Testis (tissue), 3 donors: ENCODE results near the gene ATL1. TPM values are rescaled to one million over a fixed set of nuclear protein-coding genes. Genes with fewer than 3 reads are reported as not detected.

Source experiments
- DNase-seq: peaks from one replicate; pipeline ENCODE4 v3.0.0-alpha.2; 2019
- H3K27ac ChIP-seq, 2 donors: fragments of 200-600 bp; sonication (generic); one replicate each; pipeline ENCODE4 v1.5.1; 2019
- H3K27me3 ChIP-seq: fragments of 200-600 bp; sonication (generic); one replicate; pipeline ENCODE4 v1.5.1; 2019
- H3K36me3 ChIP-seq: fragments of 200-600 bp; sonication (generic); one replicate; pipeline ENCODE4 v1.5.1; 2017; ENCODE audit warnings: low read depth; ENCODE audit errors: missing control alignments
- H3K4me1 ChIP-seq: fragments of 200-600 bp; sonication (generic); one replicate; pipeline ENCODE4 v1.5.1; 2019
- H3K4me3 ChIP-seq, 2 donors: fragments of 200-600 bp; sonication (generic); one replicate each; pipeline ENCODE4 v1.5.1; 2017 to 2019
- H3K9me3 ChIP-seq: fragments of 200-600 bp; sonication (generic); one replicate; pipeline ENCODE4 v1.5.1; 2017
- CTCF ChIP-seq, 3 experiments: fragments of 450-650 bp in 2 of 3; fragments of 200-600 bp in 1 of 3; sonication (generic) in 1 of 3; IDR thresholded peaks; one replicate each; pipeline ENCODE4 v1.5.1; 2016 to 2019; ENCODE audit warnings: antibody characterized with exemption in 3 of 3, mild to moderate bottlenecking in 2 of 3, moderate library complexity in 1 of 3
- POLR2A ChIP-seq: fragments of 450-650 bp; IDR thresholded peaks from one replicate; pipeline ENCODE4 v1.6.1; 2017; ENCODE audit warnings: antibody characterized with exemption, mild to moderate bottlenecking, moderate library complexity
- WGBS, 2 donors: methylation state at CpG; one replicate each; pipeline ENCODE4 v1.1.5; 2018; 5-methylcytosine and 5-hydroxymethylcytosine counted together
- intact Hi-C: fragments of 100-400 bp; cut with DNase I; formaldehyde crosslinking; loops from one replicate; pipeline ENCODE4 v1.15.1; 2023; ENCODE audit warnings: low total_unique reads
- polyA plus RNA-seq: library from polyadenylated mRNA; stranded (reverse); fragments of 350-450 nt; fragmentation: Illumina TruSeq; extraction: RNeasy Lipid Tissue Mini Kit (QIAGEN cat#74804); gene quantifications from one replicate; pipeline ENCODE4 v1.2.3, GENCODE V29; 2014; ENCODE audit warnings: low read depth, low replicate concordance; ENCODE audit not compliant: insufficient read depth
- total RNA-seq, 2 donors: library from RNA; depleted of rRNA; stranded (reverse); fragments of >200 nt; gene quantifications; one replicate each; pipeline ENCODE4 v1.2.3, GENCODE V29; 2016

Gene ATL1
- total and polyA plus RNA-seq, 3 donors from 2014 or later = 10.0 to 25.1 (median 14.4) TPM

GRCh38 chr14:50569714-50570274, 9.8 kb downstream of the ATL1 start:
- Histone ChIP-seq H3K4me3 (no peak overlapping the region), H3K36me3 (no peaks in the 10 kb centered on the region), H3K27ac (no peak overlapping the region), H3K9me3 (no peaks in the 10 kb centered on the region), H3K27me3 (no peaks in the 10 kb centered on the region), H3K4me1 (no peaks in the 10 kb centered on the region)
- TF ChIP-seq CTCF (IDR thresholded peaks at IDR 0.05) (no peak), POLR2A (no peak)
- intact Hi-C loops = no loop called here
- DNase-seq = no peak

DNA sequence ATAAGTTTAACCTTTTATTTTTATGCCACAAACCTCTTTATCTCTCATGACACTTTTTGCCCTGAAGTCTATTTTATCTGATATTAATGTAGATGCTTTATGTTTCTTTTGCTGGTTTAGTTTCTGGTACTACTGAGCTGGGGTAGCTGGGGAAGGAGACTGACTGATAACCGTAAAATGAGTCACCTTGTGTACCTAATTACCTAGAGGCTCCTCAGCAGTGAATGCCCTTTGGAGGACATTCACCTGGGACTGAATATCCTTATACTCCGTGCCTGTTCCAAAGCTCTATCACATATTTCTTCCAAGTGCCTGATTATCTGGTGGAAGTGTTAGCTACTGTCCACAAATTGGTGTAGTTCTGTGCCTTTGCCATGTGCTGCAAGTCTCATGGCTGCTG, 13.9 kb downstream of the ATL1 start:
- H3K4me1 ChIP-seq = no peaks in the 10 kb centered on the region
- intact Hi-C loops = no loop called here
- H3K27ac ChIP-seq = no peak overlapping the region
- TF ChIP-seq CTCF (IDR thresholded peaks at IDR 0.05) = no peak
- TF ChIP-seq POLR2A = no peak
- no peak overlapping the region for H3K4me3 ChIP-seq
- no peaks in the 10 kb centered on the region for H3K27me3 ChIP-seq
- H3K9me3 ChIP-seq = no peaks in the 10 kb centered on the region
- H3K36me3 ChIP-seq = no peaks in the 10 kb centered on the region
- no peak for DNase-seq
- WGBS, 2 donors = 84 to 87% methylated on average over 2 of the region's 2 CpGs

DNA sequence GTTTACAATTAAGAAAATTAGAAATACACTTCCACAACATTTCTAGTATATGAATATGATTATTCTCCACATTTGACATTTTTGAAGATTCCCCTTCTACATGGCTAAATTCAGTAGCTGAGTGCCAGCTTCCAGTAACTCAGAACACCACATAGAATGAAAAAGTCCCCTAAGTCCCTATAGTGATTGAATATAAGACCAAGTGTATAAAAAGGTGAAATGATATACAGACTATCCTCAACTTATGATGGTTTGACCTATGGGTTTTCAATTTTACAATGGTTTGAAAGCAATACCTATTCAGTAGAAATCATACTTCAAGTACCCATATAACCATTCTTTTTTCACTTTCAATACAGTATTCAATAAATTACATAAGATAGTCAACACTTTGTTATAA, 15.8 kb downstream of the ATL1 start:
- H3K27me3 ChIP-seq = no peaks in the 10 kb centered on the region
- no peak overlapping the region for H3K27ac ChIP-seq
- H3K4me1 ChIP-seq = no peaks in the 10 kb centered on the region
- H3K4me3 ChIP-seq = no peak overlapping the region
- DNase-seq = no peak
- H3K9me3 ChIP-seq = no peaks in the 10 kb centered on the region
- intact Hi-C loops = no loop called here
- TF ChIP-seq CTCF (IDR thresholded peaks at IDR 0.05) (no peak), POLR2A (no peak)
- no peaks in the 10 kb centered on the region for H3K36me3 ChIP-seq

GRCh38 chr14:50577982-50578381, 18.0 kb downstream of the ATL1 start:
- Histone ChIP-seq H3K9me3 (no peaks in the 10 kb centered on the region), H3K27me3 (no peaks in the 10 kb centered on the region), H3K36me3 (no peaks in the 10 kb centered on the region), H3K27ac (no peak overlapping the region), H3K4me1 (no peaks in the 10 kb centered on the region), H3K4me3 (no peak overlapping the region)
- TF ChIP-seq POLR2A (no peak), CTCF (IDR thresholded peaks at IDR 0.05) (no peak)
- no peak for DNase-seq
- intact Hi-C loops = no loop called here

DNA sequence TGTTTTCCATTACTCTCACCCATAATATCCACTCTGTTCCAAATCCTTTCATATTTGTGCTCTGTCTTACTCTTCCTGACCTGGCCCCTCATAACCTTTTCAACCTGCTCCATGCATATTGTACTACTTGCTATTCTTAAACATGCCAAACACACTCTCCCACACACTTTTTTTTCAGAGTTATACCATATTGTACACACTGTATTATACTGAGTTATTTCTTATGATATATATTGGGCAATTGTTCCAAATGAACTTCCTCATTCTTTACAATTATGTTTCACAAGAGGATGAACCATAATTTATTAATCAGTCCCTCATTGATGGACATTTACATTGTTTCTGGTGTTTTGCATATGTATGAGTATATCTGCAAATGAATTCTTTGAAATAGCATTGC, 18.5 kb downstream of the ATL1 start:
- Histone ChIP-seq H3K27ac (no peak overlapping the region), H3K9me3 (no peaks in the 10 kb centered on the region), H3K27me3 (no peaks in the 10 kb centered on the region), H3K4me3 (no peak overlapping the region), H3K36me3 (no peaks in the 10 kb centered on the region), H3K4me1 (no peaks in the 10 kb centered on the region)
- TF ChIP-seq POLR2A (no peak), CTCF (IDR thresholded peaks at IDR 0.05) (no peak)
- intact Hi-C loops = no loop called here
- no peak for DNase-seq
